WERI-Rb-1 (cell line): ENCODE measurements around the gene RESP18.

ENCODE experiments used
- DNase-seq: peaks from one replicate; pipeline ENCODE4 v3.0.0-alpha.2; 2020
- H3K27ac ChIP-seq: fragments of 250-450 bp; sonication (Bioruptor Pico); 2 replicates; pipeline ENCODE4 v1.5.1; 2020; ENCODE audit warnings: mild to moderate bottlenecking, moderate library complexity
- H3K27me3 ChIP-seq: fragments of 250-450 bp; sonication (Bioruptor Pico); 2 replicates; pipeline ENCODE4 v1.5.1; 2021; ENCODE audit warnings: mild to moderate bottlenecking, low read depth, moderate library complexity; ENCODE audit not compliant: insufficient read depth, severe bottlenecking
- H3K36me3 ChIP-seq: fragments of 250-450 bp; sonication (Bioruptor Pico); 2 replicates; pipeline ENCODE4 v1.5.1; 2020; ENCODE audit warnings: mild to moderate bottlenecking, moderate library complexity
- H3K4me3 ChIP-seq: 2 replicates; pipeline ENCODE4 v1.5.1; 2011; ENCODE audit warnings: low read depth, mild to moderate bottlenecking, control low read depth, low read length
- H3K9me3 ChIP-seq: fragments of 250-450 bp; sonication (Bioruptor Pico); 2 replicates; pipeline ENCODE4 v1.5.1; 2021; ENCODE audit warnings: mild to moderate bottlenecking, moderate library complexity; ENCODE audit not compliant: severe bottlenecking
- CTCF ChIP-seq: IDR thresholded peaks from 2 replicates; pipeline ENCODE4 v1.5.1; 2011; ENCODE audit warnings: low read depth, mild to moderate bottlenecking, control low read depth, inconsistent platforms, low read length

Gene RESP18

GRCh38 chr2:219279916-219280516 lies 52.5 kb downstream of the RESP18 start:
- no peak for DNase-seq
- peak; percentile 18; the same call in 1 of the 2 replicates for TF ChIP-seq CTCF
- no peaks in the 10 kb centered on the region for H3K27me3 ChIP-seq
- H3K27ac ChIP-seq: peak overlapping the region; percentile 89
- no peaks in the 10 kb centered on the region for H3K9me3 ChIP-seq
- peaks cover 46% of the 10 kb centered on the region for H3K36me3 ChIP-seq
- peak overlapping the region; percentile 64 for H3K4me3 ChIP-seq

- Histone ChIP-seq H3K27ac (peak within 1 kb of the TSS; percentile 89), H3K27me3 (no peaks in the 10 kb centered on the region), H3K36me3 (peaks cover 40% of the 10 kb centered on the region), H3K9me3 (no peaks in the 10 kb centered on the region), H3K4me3 (peak within 1 kb of the TSS; percentile 64)
- peak; percentile 99 for DNase-seq
- TF ChIP-seq CTCF: no peak
These were observed 53.2 kb downstream of the RESP18 start, which contains the start of gene DNAJB2 for GRCh38 chr2:219279151-219279915. Gene DNAJB2 (plus strand): TSS chr2:219279366. CDS start chr2:219279834, 468 bp downstream.

GRCh38 chr2:219278655-219279150 lies 53.8 kb downstream of the RESP18 start:
- TF ChIP-seq CTCF: no peak

GRCh38 chr2:219277703-219278654 lies 54.6 kb downstream of the RESP18 start:
- peak; percentile 92 for TF ChIP-seq CTCF
- Histone ChIP-seq H3K9me3 (no peaks in the 10 kb centered on the region), H3K36me3 (peaks cover 27% of the 10 kb centered on the region), H3K27ac (peak overlapping the region; percentile 89), H3K4me3 (peak overlapping the region; percentile 64), H3K27me3 (no peaks in the 10 kb centered on the region)
- peak; percentile 87 for DNase-seq

More at GRCh38 chr2:219278655-219279150, 53.8 kb downstream of the RESP18 start:
- Histone ChIP-seq H3K27me3 (no peaks in the 10 kb centered on the region), H3K4me3 (peak overlapping the region; percentile 64), H3K9me3 (no peaks in the 10 kb centered on the region), H3K27ac (peak overlapping the region; percentile 89), H3K36me3 (peaks cover 34% of the 10 kb centered on the region)
- no peak for DNase-seq
